HEK293T (cell line): ENCODE data around the gene C20orf202.

Experiments used
- BHLHE40 ChIP-seq: fragments of 450-650 bp; IDR thresholded peaks from 2 replicates; pipeline ENCODE4 v1.6.1; 2016; ENCODE audit warnings: mild to moderate bottlenecking, moderate library complexity, borderline replicate concordance
- CTBP1 ChIP-seq: fragments of 450-650 bp; IDR thresholded peaks from 2 replicates; pipeline ENCODE4 v1.6.1; 2016; ENCODE audit warnings: borderline replicate concordance
- ELF4 ChIP-seq: fragments of 450-650 bp; IDR thresholded peaks from 2 replicates; pipeline ENCODE4 v1.6.1; 2017; ENCODE audit warnings: antibody characterized with exemption
- PKNOX1 ChIP-seq: fragments of 450-650 bp; IDR thresholded peaks from 2 replicates; pipeline ENCODE4 v1.6.1; 2016
- SP1 ChIP-seq: fragments of 450-650 bp; IDR thresholded peaks from 2 replicates; pipeline ENCODE4 v1.6.1; 2017
- SUZ12 ChIP-seq: fragments of 450-650 bp; IDR thresholded peaks from 2 replicates; pipeline ENCODE4 v1.6.1; 2016; ENCODE audit warnings: mild to moderate bottlenecking
- TARDBP ChIP-seq: fragments of 450-650 bp; IDR thresholded peaks from 2 replicates; pipeline ENCODE4 v1.6.1; 2016
- ZNF384 ChIP-seq: fragments of 450-650 bp; IDR thresholded peaks from 2 replicates; pipeline ENCODE4 v1.6.1; 2016

DNA sequence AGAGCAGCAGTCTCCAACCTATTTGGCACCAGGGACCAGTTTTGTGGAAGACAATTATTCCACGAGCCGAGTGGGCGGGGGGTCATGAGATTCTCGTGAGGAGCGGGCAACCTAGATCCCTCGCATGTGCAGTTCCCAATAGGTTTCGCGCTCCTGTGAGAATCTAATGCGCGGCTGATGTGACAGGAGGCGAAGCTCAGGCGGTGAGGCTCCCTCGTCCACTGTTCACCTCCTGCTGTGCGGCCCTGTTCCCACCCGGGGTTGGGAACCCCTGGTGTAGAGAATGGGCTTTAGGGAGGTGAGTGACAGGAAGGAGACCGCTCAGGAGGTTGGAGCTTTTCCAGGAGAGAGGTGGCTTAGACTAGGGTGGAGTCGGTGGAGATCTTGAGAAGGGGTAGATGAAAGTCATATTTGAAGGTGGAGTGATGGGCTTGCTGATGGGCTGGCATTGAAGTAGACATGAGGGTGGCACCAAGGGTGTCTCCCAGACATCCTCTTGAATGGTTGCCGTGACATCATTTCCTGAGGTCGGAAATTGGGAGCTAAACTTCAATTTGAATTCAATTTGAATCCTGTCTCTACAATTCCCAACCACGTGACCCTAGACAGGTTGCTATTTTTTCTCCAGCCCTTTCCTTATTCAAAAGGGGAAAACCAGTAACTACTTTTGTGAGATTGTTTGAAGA lies 21.1 kb downstream of the C20orf202 start:
- TF ChIP-seq SUZ12, result no peak
- TF ChIP-seq SP1, result no peak
- no peak for TF ChIP-seq CTBP1
- TF ChIP-seq PKNOX1, result no peak
- no peak for TF ChIP-seq BHLHE40
- no peak for TF ChIP-seq TARDBP
- TF ChIP-seq ELF4, result no peak
- no peak for TF ChIP-seq ZNF384
